ENCODE results near the gene TCAF2. TPM values are rescaled to one million over a fixed set of nuclear protein-coding genes. Genes with fewer than 3 reads are reported as not detected.

Gene TCAF2
- total RNA-seq (2022; extraction: Qiagen RNA extraction): 0.80 to 1.3 TPM (median 1.0 TPM) in 5 replicates

GRCh38 chr7:143620646-143621045 lies at the start of gene TCAF2:
TSS of gene TCAF2 (plus strand) at chr7:143620974.

GRCh38 chr7:143571501-143571900 lies 49.3 kb upstream of the TCAF2 start, which contains the start of gene CTAGE15:
TSS of gene CTAGE15 (plus strand) at chr7:143571801. CDS start at chr7:143571818, 17 bp downstream.

Other genes starting within 250 kb of the TCAF2 start
- 160 to 188 TPM (median 183 TPM) in 5 replicates for gene ZYX, start 239.6 kb upstream of the TCAF2 start, total RNA-seq (2022; extraction: Qiagen RNA extraction)
- 0.22 TPM in 1 of 5 replicates, not detected in the others for gene EPHA1, start 212.1 kb upstream of the TCAF2 start, total RNA-seq (2022; extraction: Qiagen RNA extraction)
- gene TAS2R60, start 177.5 kb upstream of the TCAF2 start, total RNA-seq (2022; extraction: Qiagen RNA extraction): not detected in 5 replicates
- not detected in 5 replicates for gene TAS2R41, start 143.1 kb upstream of the TCAF2 start, total RNA-seq (2022; extraction: Qiagen RNA extraction)
- not detected in 5 replicates for gene CTAGE15, start 49.2 kb upstream of the TCAF2 start, total RNA-seq (2022; extraction: Qiagen RNA extraction)
- gene CTAGE6, start 136.7 kb downstream of the TCAF2 start, total RNA-seq (2022; extraction: Qiagen RNA extraction): 0.05 to 0.07 TPM in 2 of 5 replicates, not detected in the others

All from A549 treated with Mapracorat at 1 μM for 4 hours (cell line).